ENCODE results near the gene MAGEC3.

The MAGEC3 gene

DNA sequence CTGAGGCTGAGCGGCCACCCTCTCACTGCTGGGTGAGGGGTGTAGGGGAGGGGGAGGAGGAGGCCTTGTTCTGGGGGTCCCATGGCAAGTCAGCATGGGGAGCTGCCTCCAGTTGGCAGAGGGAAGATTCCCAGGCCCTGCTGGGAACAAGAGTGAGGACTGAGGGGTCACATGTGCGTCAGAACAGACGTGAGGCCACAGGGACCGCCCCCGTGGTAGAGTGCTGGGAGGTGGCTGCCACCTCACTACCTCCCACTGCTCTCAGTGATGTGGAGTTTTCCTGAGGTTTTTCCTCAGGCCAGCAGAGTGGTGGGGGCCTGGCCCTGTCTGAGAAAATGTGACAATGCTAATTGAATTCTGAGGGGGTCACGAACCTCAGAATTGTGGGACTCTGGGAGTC is 66.1 kb downstream of the MAGEC3 start:
- TF ChIP-seq, protein P1, sequence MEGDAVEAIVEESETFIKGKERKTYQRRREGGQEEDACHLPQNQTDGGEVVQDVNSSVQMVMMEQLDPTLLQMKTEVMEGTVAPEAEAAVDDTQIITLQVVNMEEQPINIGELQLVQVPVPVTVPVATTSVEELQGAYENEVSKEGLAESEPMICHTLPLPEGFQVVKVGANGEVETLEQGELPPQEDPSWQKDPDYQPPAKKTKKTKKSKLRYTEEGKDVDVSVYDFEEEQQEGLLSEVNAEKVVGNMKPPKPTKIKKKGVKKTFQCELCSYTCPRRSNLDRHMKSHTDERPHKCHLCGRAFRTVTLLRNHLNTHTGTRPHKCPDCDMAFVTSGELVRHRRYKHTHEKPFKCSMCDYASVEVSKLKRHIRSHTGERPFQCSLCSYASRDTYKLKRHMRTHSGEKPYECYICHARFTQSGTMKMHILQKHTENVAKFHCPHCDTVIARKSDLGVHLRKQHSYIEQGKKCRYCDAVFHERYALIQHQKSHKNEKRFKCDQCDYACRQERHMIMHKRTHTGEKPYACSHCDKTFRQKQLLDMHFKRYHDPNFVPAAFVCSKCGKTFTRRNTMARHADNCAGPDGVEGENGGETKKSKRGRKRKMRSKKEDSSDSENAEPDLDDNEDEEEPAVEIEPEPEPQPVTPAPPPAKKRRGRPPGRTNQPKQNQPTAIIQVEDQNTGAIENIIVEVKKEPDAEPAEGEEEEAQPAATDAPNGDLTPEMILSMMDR (conservative IDR thresholded peaks at IDR 0.05; ENCODE audit: low read depth, low read length), result no peak
- no peak for DNase-seq (ENCODE audit: low read depth)
- no peak overlapping the region for H3K4me3 ChIP-seq (ENCODE audit: low read depth, low read length)

DNA sequence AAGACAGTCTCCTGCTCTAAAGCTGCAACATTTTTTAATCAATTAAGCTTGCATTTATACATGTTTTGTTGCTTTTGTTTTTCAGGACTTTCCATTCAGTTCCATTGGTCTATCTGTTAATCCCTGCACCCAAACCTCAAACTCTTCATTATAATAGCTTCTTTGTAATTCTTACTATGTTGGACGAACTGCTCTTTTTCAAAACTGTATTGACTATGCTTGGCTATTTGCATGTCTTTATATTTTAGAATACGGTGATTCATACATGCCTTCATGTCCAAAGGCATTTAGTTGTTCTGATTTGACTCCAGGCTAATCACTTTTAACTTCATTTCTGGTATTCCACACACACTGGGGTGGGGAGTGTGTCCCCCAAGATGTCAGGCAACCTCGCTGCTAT is 79.7 kb downstream of the MAGEC3 start:
- no peak for DNase-seq (ENCODE audit: low read depth)
- no peak overlapping the region for H3K4me3 ChIP-seq (ENCODE audit: low read depth, low read length)
- TF ChIP-seq, protein P1 (conservative IDR thresholded peaks at IDR 0.05; ENCODE audit: low read depth, low read length), result no peak

DNA sequence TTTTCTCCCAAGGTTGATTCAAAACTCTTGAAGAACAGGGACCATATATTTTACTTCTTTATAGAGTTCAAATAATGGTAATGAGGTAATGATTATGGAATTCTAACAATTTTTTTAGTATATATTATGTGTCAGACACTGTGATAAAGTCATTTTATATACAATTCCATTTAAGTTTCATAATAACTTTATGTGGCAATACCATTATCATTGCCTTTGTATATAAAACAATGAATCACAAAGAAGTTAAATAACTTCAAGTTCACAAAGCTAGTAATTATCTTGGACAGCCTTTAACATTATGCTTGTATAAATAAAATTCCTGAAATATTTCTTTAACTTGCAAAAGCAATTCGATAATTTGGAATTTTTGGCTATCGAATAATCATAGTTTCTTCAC is 86.2 kb downstream of the MAGEC3 start:
- no peak for DNase-seq (ENCODE audit: low read depth)
- TF ChIP-seq, protein P1 (conservative IDR thresholded peaks at IDR 0.05; ENCODE audit: low read depth, low read length), result no peak
- H3K4me3 ChIP-seq (ENCODE audit: low read depth, low read length), result no peak overlapping the region

DNA sequence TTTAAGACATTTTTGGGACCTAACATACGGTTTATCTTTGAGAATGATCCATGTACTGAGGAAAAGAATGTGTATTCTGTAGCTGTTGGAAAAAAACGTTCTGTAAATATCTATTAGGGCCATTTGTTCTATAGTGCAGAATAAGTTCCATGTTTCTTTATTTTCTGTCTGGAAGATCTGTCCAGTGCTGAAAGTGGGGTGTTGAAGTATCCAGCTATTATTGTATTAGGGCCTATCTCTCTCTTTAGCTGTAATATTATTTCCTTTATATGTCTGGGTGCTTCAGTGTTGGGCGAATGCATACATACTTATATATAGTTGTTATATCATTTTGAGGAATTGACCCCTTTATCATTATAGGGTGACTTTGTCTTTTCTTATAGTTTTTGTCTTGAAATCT is 90.3 kb downstream of the MAGEC3 start:
- H3K4me3 ChIP-seq (ENCODE audit: low read depth, low read length), result no peak overlapping the region
- TF ChIP-seq, protein P1 (conservative IDR thresholded peaks at IDR 0.05; ENCODE audit: low read depth, low read length), result no peak
- DNase-seq (ENCODE audit: low read depth), result no peak

DNA sequence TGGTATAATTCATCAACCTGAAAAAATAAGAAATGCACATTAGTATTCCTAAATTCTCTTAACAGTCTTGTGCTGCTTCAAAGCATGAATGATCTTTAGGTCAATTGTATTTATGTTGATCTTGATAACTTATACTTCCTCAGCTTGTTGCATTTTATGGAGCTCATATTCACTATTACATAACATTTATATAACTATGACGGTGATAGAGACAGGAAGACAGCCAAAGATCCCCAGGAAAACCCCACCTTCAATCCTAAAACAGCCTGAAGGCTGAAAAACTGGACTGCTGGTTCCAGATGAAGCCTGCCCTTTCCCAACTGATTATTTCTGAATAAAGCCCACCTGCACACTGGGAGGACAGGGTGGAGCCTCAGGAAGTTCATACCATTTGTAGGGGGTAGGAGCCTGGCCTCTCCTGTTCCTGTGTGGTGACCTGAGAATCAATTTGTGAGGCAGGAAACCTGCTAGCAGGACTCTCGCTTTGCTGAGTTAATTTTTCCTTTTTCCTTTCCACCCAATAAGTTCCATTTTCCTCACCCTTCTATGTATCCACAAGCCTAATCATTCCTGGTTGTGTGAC is 96.0 kb downstream of the MAGEC3 start:
- H3K4me3 ChIP-seq (ENCODE audit: low read depth, low read length), result no peak overlapping the region
- no peak for DNase-seq (ENCODE audit: low read depth)
- TF ChIP-seq, protein P1 (conservative IDR thresholded peaks at IDR 0.05; ENCODE audit: low read depth, low read length), result no peak

DNA sequence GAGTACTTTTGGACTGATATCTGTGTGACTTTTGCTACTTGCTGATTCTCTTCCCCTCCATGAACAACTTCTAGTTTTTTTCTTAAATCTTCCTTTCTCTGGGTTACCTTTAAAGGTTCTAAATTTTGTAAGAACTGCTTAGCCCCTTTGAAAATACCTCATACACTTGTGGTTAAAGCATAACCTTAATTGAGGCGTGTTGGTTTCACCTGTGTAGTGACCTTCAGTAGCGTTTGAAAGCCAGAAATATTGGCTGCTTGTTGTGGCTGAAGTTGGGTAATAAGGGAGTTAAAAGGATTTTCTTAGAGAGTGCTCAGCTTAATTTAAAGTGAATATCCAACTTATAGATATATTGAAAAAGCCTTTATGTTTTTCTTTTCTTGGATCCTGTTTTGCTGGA is 97.5 kb downstream of the MAGEC3 start:
- DNase-seq (ENCODE audit: low read depth), result no peak
- no peak overlapping the region for H3K4me3 ChIP-seq (ENCODE audit: low read depth, low read length)
- TF ChIP-seq, protein P1 (conservative IDR thresholded peaks at IDR 0.05; ENCODE audit: low read depth, low read length), result no peak

DNA sequence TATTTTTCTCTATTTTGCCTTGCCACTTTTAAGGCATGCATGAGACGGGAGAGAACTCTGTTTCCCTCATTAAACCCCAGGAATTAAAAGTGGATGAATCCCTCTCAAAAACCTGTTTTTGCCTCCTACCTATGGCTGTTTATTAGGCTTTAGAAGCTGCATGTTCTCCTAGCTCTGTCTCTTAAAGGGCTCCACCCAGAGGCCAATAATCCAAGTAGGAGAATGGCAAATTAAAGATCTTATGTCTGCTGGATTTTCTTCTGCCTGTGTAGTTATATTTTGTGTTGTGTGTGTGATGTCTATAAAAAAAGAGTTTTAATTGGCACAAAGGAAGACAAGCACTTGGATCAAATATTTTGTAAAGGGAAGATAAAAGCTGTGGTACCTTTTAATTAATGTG is 98.0 kb downstream of the MAGEC3 start:
- no peak overlapping the region for H3K4me3 ChIP-seq (ENCODE audit: low read depth, low read length)

More for the DNA sequence above, 98.0 kb downstream of the MAGEC3 start:
- TF ChIP-seq, protein P1 (conservative IDR thresholded peaks at IDR 0.05; ENCODE audit: low read depth, low read length), result peak; percentile 34
- DNase-seq (ENCODE audit: low read depth), result peak; percentile 19

All from choroid plexus epithelial cell (primary cell).